Duodenal mucosa (tissue), 2 donors: Measurements from ENCODE around the gene RBM20.
"Not testable (repeated sequence)": the region's sequence is repeated elsewhere in the genome, so short reads cannot be mapped to it uniquely, and the experiment has no call there.

Source experiments
- H3K27ac ChIP-seq: one replicate; pipeline ENCODE4 v1.7.0; 2013; ENCODE audit warnings: low read depth, low read length
- H3K27me3 ChIP-seq, 2 donors: one replicate each; pipeline ENCODE4 v1.7.0; 2013; ENCODE audit warnings: low read length in 2 of 2, control low read depth in 1 of 2; ENCODE audit not compliant: insufficient read depth in 2 of 2, control insufficient read depth in 1 of 2
- H3K36me3 ChIP-seq, 2 donors: one replicate each; pipeline ENCODE4 v1.7.0; 2013; ENCODE audit warnings: low read length in 2 of 2, control low read depth in 1 of 2; ENCODE audit not compliant: insufficient read depth in 2 of 2, control insufficient read depth in 1 of 2
- H3K4me1 ChIP-seq, 2 donors: one replicate each; pipeline ENCODE4 v1.7.0; 2013; ENCODE audit warnings: low read length in 2 of 2, control low read depth in 1 of 2; ENCODE audit not compliant: insufficient read depth in 2 of 2, control insufficient read depth in 1 of 2
- H3K4me3 ChIP-seq, 2 donors: one replicate each; pipeline ENCODE4 v1.7.0; 2013; ENCODE audit warnings: low read length in 2 of 2, low read depth in 1 of 2
- H3K9ac ChIP-seq, 2 donors: one replicate each; pipeline ENCODE4 v1.7.0; 2013; ENCODE audit warnings: low read length in 2 of 2, low read depth in 1 of 2
- H3K9me3 ChIP-seq, 2 donors: one replicate each; pipeline ENCODE4 v1.7.0; 2013; ENCODE audit warnings: low read length in 2 of 2, control low read depth in 1 of 2; ENCODE audit not compliant: control insufficient read depth in 1 of 2

The RBM20 gene

GRCh38 chr10:110659558-110659957 is 15.4 kb downstream of the RBM20 start:
- Histone ChIP-seq H3K27ac (no peak overlapping the region), H3K4me1 (no peaks in the 10 kb centered on the region), H3K36me3 (no peaks in the 10 kb centered on the region), H3K4me3 (no peak overlapping the region), H3K9me3 (no peaks in the 10 kb centered on the region), H3K9ac (no peak overlapping the region), H3K27me3 (peaks cover 3 to 6% of the 10 kb centered on the region in 2 donors)

GRCh38 chr10:110660289-110660688 is 16.2 kb downstream of the RBM20 start:
- H3K27ac ChIP-seq, H3K4me3 ChIP-seq, H3K36me3 ChIP-seq, H3K9me3 ChIP-seq, H3K4me1 ChIP-seq, H3K27me3 ChIP-seq, H3K9ac ChIP-seq: not testable (repeated sequence)

- peaks cover 0 to 3% of the 10 kb centered on the region in 2 donors for H3K27me3 ChIP-seq
- no peak overlapping the region for H3K9ac ChIP-seq
- no peak overlapping the region for H3K4me3 ChIP-seq
- no peaks in the 10 kb centered on the region for H3K9me3 ChIP-seq
- H3K27ac ChIP-seq, result no peak overlapping the region
- H3K36me3 ChIP-seq, result no peaks in the 10 kb centered on the region
- H3K4me1 ChIP-seq, result no peaks in the 10 kb centered on the region
Observed at GRCh38 chr10:110661292-110661691, 17.2 kb downstream of the RBM20 start.

GRCh38 chr10:110664483-110665420 is 20.6 kb downstream of the RBM20 start:
- Histone ChIP-seq H3K4me3 (no peak overlapping the region), H3K27ac (no peak overlapping the region), H3K9me3 (no peaks in the 10 kb centered on the region), H3K9ac (no peak overlapping the region), H3K27me3 (peaks cover 5 to 22% of the 10 kb centered on the region in 2 donors), H3K36me3 (no peaks in the 10 kb centered on the region), H3K4me1 (no peaks in the 10 kb centered on the region)

GRCh38 chr10:110666259-110666658 is 22.1 kb downstream of the RBM20 start:
- H3K27ac ChIP-seq, H3K4me3 ChIP-seq, H3K9ac ChIP-seq, H3K4me1 ChIP-seq, H3K36me3 ChIP-seq, H3K9me3 ChIP-seq: not testable (repeated sequence)
- H3K27me3 ChIP-seq, result peaks cover 8 to 27% of the 10 kb centered on the region in 2 donors

- Histone ChIP-seq H3K27me3 (peaks cover 8 to 29% of the 10 kb centered on the region in 2 donors), H3K4me1 (no peaks in the 10 kb centered on the region), H3K36me3 (no peaks in the 10 kb centered on the region), H3K9me3 (no peaks in the 10 kb centered on the region), H3K9ac (no peak overlapping the region), H3K27ac (no peak overlapping the region), H3K4me3 (no peak overlapping the region)
Observed at GRCh38 chr10:110666673-110667072, 22.5 kb downstream of the RBM20 start.

- Histone ChIP-seq H3K36me3 (no peaks in the 10 kb centered on the region), H3K4me3 (no peak overlapping the region), H3K9ac (no peak overlapping the region), H3K4me1 (no peaks in the 10 kb centered on the region), H3K27ac (no peak overlapping the region), H3K27me3 (peaks cover 8 to 31% of the 10 kb centered on the region in 2 donors), H3K9me3 (no peaks in the 10 kb centered on the region)
Observed at GRCh38 chr10:110667620-110668343, 23.6 kb downstream of the RBM20 start.

- Histone ChIP-seq H3K27ac (no peak overlapping the region), H3K36me3 (no peaks in the 10 kb centered on the region), H3K4me3 (no peak overlapping the region), H3K27me3 (peaks cover 8 to 31% of the 10 kb centered on the region in 2 donors), H3K9me3 (no peaks in the 10 kb centered on the region), H3K9ac (no peak overlapping the region), H3K4me1 (no peaks in the 10 kb centered on the region)
Observed at GRCh38 chr10:110668443-110668842, 24.3 kb downstream of the RBM20 start.

- no peak overlapping the region for H3K9ac ChIP-seq
- no peak overlapping the region for H3K27ac ChIP-seq
- H3K27me3 ChIP-seq, result peaks cover 8 to 35% of the 10 kb centered on the region in 2 donors
- no peaks in the 10 kb centered on the region for H3K36me3 ChIP-seq
- no peaks in the 10 kb centered on the region for H3K9me3 ChIP-seq
- H3K4me3 ChIP-seq, result no peak overlapping the region
- H3K4me1 ChIP-seq, result no peaks in the 10 kb centered on the region
Observed at GRCh38 chr10:110670335-110670734, 26.2 kb downstream of the RBM20 start.
